ENCODE results near the gene TFF3. TPM values are rescaled to one million over a fixed set of nuclear protein-coding genes. Genes with fewer than 3 reads are reported as not detected.

The TFF3 gene
- total RNA-seq, 1 experiment from 2014 or later, result not detected

DNA sequence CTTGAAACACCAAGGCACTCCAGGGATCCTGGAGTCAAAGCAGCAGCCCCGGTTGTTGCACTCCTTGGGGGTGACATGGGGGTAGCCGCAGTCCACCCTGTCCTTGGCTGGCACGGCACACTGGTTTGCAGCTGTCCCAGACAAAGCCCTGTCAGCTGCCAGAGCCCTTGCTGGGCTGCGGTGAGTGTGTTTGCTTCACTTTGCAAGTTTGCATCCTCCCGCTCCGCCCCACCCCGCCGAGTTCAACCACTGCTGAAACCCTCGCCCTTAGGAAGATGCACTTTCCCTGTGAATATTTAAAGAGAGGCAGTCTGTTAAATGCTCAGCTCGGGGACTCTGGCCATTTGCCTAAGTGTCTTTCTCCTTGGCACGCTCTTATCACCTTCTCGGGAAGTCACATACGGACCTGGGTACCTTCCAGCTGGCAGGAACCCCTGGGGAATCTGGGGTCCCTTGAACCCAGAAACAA, 1.7 kb downstream of the TFF3 start:
- Histone ChIP-seq H3K9me3 (ENCODE audit: low read depth, low read length, poor library complexity, severe bottlenecking) (no peaks in the 10 kb centered on the region), H3K4me1 (ENCODE audit: insufficient read depth, low read length, poor library complexity, severe bottlenecking) (no peaks in the 10 kb centered on the region), H3K4me3 (ENCODE audit: low read depth, low read length, poor library complexity, severe bottlenecking) (no peak overlapping the region), H3K36me3 (ENCODE audit: insufficient read depth, low read length, poor library complexity, severe bottlenecking) (no peaks in the 10 kb centered on the region), H3K27me3 (replicated peaks; ENCODE audit: insufficient read depth, low read depth, low read length, poor library complexity) (no peaks in the 10 kb centered on the region), H3K27ac (ENCODE audit: low read depth, low read length, poor library complexity, severe bottlenecking) (no peak overlapping the region)
- no peak for TF ChIP-seq EZH2 (IDR thresholded peaks at IDR 0.05; ENCODE audit: borderline replicate concordance, low read depth, low read length, poor library complexity, severe bottlenecking)
- TF ChIP-seq, protein P1, sequence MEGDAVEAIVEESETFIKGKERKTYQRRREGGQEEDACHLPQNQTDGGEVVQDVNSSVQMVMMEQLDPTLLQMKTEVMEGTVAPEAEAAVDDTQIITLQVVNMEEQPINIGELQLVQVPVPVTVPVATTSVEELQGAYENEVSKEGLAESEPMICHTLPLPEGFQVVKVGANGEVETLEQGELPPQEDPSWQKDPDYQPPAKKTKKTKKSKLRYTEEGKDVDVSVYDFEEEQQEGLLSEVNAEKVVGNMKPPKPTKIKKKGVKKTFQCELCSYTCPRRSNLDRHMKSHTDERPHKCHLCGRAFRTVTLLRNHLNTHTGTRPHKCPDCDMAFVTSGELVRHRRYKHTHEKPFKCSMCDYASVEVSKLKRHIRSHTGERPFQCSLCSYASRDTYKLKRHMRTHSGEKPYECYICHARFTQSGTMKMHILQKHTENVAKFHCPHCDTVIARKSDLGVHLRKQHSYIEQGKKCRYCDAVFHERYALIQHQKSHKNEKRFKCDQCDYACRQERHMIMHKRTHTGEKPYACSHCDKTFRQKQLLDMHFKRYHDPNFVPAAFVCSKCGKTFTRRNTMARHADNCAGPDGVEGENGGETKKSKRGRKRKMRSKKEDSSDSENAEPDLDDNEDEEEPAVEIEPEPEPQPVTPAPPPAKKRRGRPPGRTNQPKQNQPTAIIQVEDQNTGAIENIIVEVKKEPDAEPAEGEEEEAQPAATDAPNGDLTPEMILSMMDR (conservative IDR thresholded peaks at IDR 0.05; ENCODE audit: low read depth, low read length), result no peak
- ChIA-PET POLR2A (ENCODE audit: low non-redundant PET) (no interaction called here), CTCF (no interaction called here)
- no TSS peak for BruUV-seq (replicated peaks)
- intact Hi-C loops (cut with micrococcal nuclease; ENCODE audit: unreplicated experiment), result no loop called here
- DNase-seq (ENCODE audit: low spot score), result no peak

- BruUV-seq (replicated peaks), result no TSS peak
- no peak for TF ChIP-seq EZH2 (IDR thresholded peaks at IDR 0.05; ENCODE audit: borderline replicate concordance, low read depth, low read length, poor library complexity, severe bottlenecking)
- TF ChIP-seq, protein P1 (conservative IDR thresholded peaks at IDR 0.05; ENCODE audit: low read depth, low read length), result no peak
- ChIA-PET CTCF (no interaction called here), POLR2A (ENCODE audit: low non-redundant PET) (no interaction called here)
- no peak for DNase-seq (ENCODE audit: low spot score)
- H3K9me3 ChIP-seq (ENCODE audit: low read depth, low read length, poor library complexity, severe bottlenecking), result no peaks in the 10 kb centered on the region
- H3K27me3 ChIP-seq (replicated peaks; ENCODE audit: insufficient read depth, low read depth, low read length, poor library complexity), result no peaks in the 10 kb centered on the region
- no peaks in the 10 kb centered on the region for H3K4me1 ChIP-seq (ENCODE audit: insufficient read depth, low read length, poor library complexity, severe bottlenecking)
- no peak overlapping the region for H3K27ac ChIP-seq (ENCODE audit: low read depth, low read length, poor library complexity, severe bottlenecking)
- intact Hi-C loops (cut with micrococcal nuclease; ENCODE audit: unreplicated experiment), result no loop called here
- H3K36me3 ChIP-seq (ENCODE audit: insufficient read depth, low read length, poor library complexity, severe bottlenecking), result no peaks in the 10 kb centered on the region
- H3K4me3 ChIP-seq (ENCODE audit: low read depth, low read length, poor library complexity, severe bottlenecking), result no peak overlapping the region
Observed at GRCh38 chr21:42312626-42313104, 2.5 kb downstream of the TFF3 start.

DNA sequence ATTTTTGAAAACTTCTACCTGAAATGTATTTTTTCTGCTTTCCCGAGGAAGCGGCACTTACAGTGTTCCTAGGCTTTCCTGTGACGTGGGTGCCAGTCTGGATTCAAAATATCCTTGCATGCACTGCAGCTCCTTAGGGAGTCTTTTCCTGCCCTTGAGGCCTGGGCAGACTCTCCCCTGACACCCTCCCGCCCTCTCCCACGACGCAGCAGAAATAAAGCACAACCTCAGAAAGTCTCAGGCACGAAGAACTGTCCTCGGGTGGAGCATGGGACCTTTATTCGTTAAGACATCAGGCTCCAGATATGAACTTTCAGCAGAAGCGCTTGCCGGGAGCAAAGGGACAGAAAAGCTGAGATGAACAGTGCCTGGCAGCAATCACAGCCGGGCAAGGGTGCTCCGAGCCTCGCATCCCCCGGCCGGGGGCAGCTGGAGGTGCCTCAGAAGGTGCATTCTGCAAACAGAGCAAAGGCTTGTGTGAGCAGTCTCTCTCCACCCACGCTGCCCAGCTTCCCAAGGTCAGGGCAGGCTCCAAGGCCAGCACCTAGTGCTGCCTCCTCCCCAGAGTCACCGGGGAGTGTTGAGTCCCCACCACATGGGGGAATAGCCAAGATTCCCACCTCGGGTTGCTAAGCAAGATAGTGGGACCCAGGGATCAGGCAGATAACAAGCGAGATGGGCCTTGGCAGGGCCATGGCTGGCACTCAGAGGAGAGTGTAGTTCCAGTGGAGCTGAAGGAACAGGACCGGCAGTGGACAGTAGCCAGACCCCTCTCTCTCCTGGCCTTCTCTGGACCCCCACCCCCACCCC, 3.2 kb downstream of the TFF3 start:
- ChIA-PET CTCF (interaction anchor here (0.8 kb wide), 1 partner anchor 225 kb away, joined by 3 read pairs; no protein-coding TSS in a partner anchor), POLR2A (ENCODE audit: low non-redundant PET) (no interaction called here)
- no TSS peak for BruUV-seq (replicated peaks)

More for the DNA sequence above, 3.2 kb downstream of the TFF3 start:
- H3K4me1 ChIP-seq (ENCODE audit: insufficient read depth, low read length, poor library complexity, severe bottlenecking), result no peaks in the 10 kb centered on the region
- intact Hi-C loops (cut with micrococcal nuclease; ENCODE audit: unreplicated experiment), result no loop called here
- H3K36me3 ChIP-seq (ENCODE audit: insufficient read depth, low read length, poor library complexity, severe bottlenecking), result no peaks in the 10 kb centered on the region
- no peak overlapping the region for H3K4me3 ChIP-seq (ENCODE audit: low read depth, low read length, poor library complexity, severe bottlenecking)
- H3K27me3 ChIP-seq (replicated peaks; ENCODE audit: insufficient read depth, low read depth, low read length, poor library complexity), result no peaks in the 10 kb centered on the region
- DNase-seq (ENCODE audit: low spot score), result no peak
- no peaks in the 10 kb centered on the region for H3K9me3 ChIP-seq (ENCODE audit: low read depth, low read length, poor library complexity, severe bottlenecking)
- TF ChIP-seq, protein P1 (conservative IDR thresholded peaks at IDR 0.05; ENCODE audit: low read depth, low read length), result no peak
- TF ChIP-seq EZH2 (IDR thresholded peaks at IDR 0.05; ENCODE audit: borderline replicate concordance, low read depth, low read length, poor library complexity, severe bottlenecking), result no peak
- no peak overlapping the region for H3K27ac ChIP-seq (ENCODE audit: low read depth, low read length, poor library complexity, severe bottlenecking)

All from A673 (cell line).